Hepatocyte (in vitro differentiated cells): ENCODE measurements around the gene TSR3.

Source experiments
- CTCF ChIP-seq: fragments of 200-600 bp; sonication (generic); IDR thresholded peaks from 2 replicates; pipeline ENCODE4 v1.5.1; 2016; ENCODE audit warnings: antibody characterized with exemption, mild to moderate bottlenecking; ENCODE audit not compliant: poor library complexity
- EZH2 ChIP-seq: fragments of 200-600 bp; sonication (generic); IDR thresholded peaks from 2 replicates; pipeline ENCODE4 v1.6.1; 2016; ENCODE audit warnings: antibody characterized with exemption, mild to moderate bottlenecking, borderline replicate concordance

GRCh38 chr16:1343428-1344242 is 8.0 kb downstream of the TSR3 start:
- TF ChIP-seq CTCF (no peak), EZH2 (no peak)
